Sigmoid colon (tissue), 4 donors: ENCODE measurements around the gene TSPAN18.

Experiments
- EP300 ChIP-seq, 4 donors: sonication (generic); formaldehyde crosslinking; IDR thresholded peaks; one replicate each; pipeline ENCODE4 v1.6.1; 2017; ENCODE audit warnings: antibody characterized with exemption in 4 of 4
- POLR2A ChIP-seq, 2 donors: fragments of 450-650 bp; IDR thresholded peaks; one replicate each; pipeline ENCODE4 v1.6.1; 2016; ENCODE audit warnings: antibody characterized with exemption in 2 of 2, mild to moderate bottlenecking in 2 of 2, moderate library complexity in 2 of 2
- POLR2AphosphoS5 ChIP-seq, 4 donors: sonication (generic); formaldehyde crosslinking; IDR thresholded peaks; one replicate each; pipeline ENCODE4 v1.6.1; 2017; ENCODE audit warnings: antibody characterized with exemption in 4 of 4
- TF ChIP-seq, protein P1 (sequence below), 4 experiments: fragments of 450-650 bp in 3 of 4; fragments of 200-600 bp in 1 of 4; IDR thresholded peaks; one replicate each; pipeline ENCODE4 v1.5.1; 2016 to 2019; ENCODE audit warnings: antibody characterized with exemption in 4 of 4, mild to moderate bottlenecking in 3 of 4, moderate library complexity in 2 of 4

DNA sequence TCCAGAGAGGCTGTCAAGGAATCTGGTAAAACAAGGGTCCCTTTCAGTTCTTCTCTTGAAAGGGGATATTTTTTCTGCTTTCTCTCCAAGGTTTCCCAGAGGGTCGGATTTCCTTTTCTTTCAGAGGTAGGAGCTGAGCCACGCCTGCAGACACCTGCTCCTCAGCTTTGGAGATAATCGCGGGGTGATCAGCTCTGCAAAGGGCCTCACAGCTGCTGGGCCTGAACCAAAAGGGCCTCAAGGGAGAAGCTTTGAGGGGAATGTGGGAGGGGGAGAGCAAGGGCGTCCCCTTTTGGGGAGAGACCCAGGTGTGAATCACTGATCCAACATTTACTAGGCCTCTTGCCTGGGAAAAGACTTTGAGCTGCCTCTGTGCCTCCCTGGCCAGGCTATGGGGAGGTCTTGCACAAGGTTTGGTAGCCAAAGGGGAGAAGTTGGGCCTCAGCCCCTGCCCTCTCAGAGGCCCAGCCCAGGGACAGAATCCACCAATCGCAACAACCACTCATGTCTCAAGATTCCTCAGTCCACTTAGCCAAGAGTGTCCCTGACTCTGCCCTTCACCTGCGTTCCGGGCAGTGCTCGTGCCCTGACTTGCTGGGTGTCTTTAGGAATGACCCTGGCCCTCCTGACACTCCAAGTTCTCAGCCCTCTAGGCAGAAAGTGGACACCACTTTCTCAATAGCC, 237.9 kb downstream of the TSPAN18 start:
- TF ChIP-seq POLR2AphosphoS5 (IDR thresholded peaks at IDR 0.05) (no peak), POLR2A (IDR thresholded peaks at IDR 0.05) (no peak), EP300 (IDR thresholded peaks at IDR 0.05) (no peak)
- TF ChIP-seq, protein P1, sequence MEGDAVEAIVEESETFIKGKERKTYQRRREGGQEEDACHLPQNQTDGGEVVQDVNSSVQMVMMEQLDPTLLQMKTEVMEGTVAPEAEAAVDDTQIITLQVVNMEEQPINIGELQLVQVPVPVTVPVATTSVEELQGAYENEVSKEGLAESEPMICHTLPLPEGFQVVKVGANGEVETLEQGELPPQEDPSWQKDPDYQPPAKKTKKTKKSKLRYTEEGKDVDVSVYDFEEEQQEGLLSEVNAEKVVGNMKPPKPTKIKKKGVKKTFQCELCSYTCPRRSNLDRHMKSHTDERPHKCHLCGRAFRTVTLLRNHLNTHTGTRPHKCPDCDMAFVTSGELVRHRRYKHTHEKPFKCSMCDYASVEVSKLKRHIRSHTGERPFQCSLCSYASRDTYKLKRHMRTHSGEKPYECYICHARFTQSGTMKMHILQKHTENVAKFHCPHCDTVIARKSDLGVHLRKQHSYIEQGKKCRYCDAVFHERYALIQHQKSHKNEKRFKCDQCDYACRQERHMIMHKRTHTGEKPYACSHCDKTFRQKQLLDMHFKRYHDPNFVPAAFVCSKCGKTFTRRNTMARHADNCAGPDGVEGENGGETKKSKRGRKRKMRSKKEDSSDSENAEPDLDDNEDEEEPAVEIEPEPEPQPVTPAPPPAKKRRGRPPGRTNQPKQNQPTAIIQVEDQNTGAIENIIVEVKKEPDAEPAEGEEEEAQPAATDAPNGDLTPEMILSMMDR (IDR thresholded peaks at IDR 0.05) = no peak
